Adrenal gland (tissue), 5 donors: ENCODE measurements around the gene SLC25A1.

Experiments used
- POLR2A ChIP-seq, 2 donors: fragments of 450-650 bp; IDR thresholded peaks; one replicate each; pipeline ENCODE4 v1.6.1; 2017; ENCODE audit warnings: antibody characterized with exemption in 2 of 2, mild to moderate bottlenecking in 2 of 2, moderate library complexity in 1 of 2
- TF ChIP-seq, protein P1 (sequence below), 6 experiments: fragments of 450-650 bp in 4 of 6; fragments of 200-600 bp in 2 of 6; sonication (generic) in 1 of 6; IDR thresholded peaks; 1 replicate in 5 of 6; 2 replicates in 1 of 6; pipeline versions ENCODE4 v1.5.1 to v1.8.0; 2016 to 2021; ENCODE audit warnings: antibody characterized with exemption in 6 of 6, mild to moderate bottlenecking in 2 of 6, moderate library complexity in 1 of 6
- donor health status: DM: no; HTN: no; CAD: no.

DNA sequence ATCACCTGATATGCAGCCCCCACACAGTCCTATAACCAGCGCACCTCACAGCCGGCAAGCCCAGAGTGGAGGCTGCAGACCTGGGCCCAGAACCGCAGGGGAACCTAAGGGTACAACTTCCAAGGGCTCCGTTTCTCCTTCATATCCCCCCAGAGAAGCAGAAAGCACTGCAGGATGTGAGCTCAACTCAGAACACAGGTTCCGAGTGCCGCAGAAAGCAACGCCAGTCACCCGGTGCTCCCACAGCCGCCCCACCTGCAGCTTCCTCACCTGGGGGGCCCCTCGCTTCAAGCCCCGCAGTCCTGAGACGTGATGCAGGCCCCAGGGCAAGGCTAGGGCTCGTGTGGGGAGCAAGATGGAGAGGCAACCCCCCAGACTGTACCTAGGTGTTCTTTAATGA lies 45.0 kb downstream of the SLC25A1 start:
- TF ChIP-seq, protein P1, sequence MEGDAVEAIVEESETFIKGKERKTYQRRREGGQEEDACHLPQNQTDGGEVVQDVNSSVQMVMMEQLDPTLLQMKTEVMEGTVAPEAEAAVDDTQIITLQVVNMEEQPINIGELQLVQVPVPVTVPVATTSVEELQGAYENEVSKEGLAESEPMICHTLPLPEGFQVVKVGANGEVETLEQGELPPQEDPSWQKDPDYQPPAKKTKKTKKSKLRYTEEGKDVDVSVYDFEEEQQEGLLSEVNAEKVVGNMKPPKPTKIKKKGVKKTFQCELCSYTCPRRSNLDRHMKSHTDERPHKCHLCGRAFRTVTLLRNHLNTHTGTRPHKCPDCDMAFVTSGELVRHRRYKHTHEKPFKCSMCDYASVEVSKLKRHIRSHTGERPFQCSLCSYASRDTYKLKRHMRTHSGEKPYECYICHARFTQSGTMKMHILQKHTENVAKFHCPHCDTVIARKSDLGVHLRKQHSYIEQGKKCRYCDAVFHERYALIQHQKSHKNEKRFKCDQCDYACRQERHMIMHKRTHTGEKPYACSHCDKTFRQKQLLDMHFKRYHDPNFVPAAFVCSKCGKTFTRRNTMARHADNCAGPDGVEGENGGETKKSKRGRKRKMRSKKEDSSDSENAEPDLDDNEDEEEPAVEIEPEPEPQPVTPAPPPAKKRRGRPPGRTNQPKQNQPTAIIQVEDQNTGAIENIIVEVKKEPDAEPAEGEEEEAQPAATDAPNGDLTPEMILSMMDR (IDR thresholded peaks at IDR 0.05) = no peak
- no peak for TF ChIP-seq POLR2A (IDR thresholded peaks at IDR 0.05)
